ENCODE results near the gene DDN. TPM values are rescaled to one million over a fixed set of nuclear protein-coding genes. Genes with fewer than 3 reads are reported as not detected.

Gene DDN
- total RNA-seq, 1 donor from 2014 or later: 6.4 TPM

DNA sequence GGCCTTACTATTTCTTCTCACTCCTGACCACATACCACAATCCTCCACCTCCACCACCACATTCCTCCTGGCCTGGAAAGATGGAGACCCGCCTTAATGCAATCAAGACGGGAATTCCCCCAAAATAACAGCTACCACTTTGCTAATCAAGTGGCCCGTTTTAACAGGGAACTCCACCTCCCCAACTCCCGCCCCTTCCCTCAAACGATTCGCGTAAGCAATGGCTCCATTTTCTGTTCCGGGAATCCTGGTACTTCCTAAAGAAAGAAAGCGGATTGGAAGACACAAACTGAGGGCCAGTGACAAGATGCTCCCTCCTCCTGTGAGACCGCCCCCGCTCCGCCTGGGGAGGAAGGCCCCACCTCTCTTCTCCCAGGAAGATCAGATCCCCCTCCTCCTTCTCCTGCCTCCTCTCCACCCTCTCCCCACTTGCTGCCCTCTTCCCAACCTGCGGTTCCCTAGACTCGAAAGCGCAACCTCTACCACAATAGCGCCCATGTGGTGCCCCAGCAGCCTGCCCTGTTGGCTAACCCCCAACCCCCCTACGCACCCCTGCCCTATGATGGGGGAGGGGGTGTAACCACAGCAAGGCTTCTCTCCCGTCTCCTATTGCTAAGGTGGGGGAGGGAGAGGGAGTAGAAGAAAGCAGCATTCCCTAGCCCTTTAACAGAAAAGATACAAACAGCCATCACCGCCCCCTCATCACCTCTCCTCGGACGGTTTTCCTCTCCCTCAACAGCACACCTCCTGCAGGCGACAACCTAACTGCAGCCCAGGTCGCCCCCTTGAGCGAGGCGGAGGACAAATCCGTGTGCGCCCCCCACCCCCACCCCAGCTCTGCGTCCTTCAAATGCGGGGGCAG is 42.7 kb downstream of the DDN start:
- Mint-ChIP-seq H3K9me3 (ENCODE audit: unreplicated experiment) (no peaks in the 10 kb centered on the region), H3K4me3 (ENCODE audit: unreplicated experiment) (peak overlapping the region; percentile 100), H3K27me3 (ENCODE audit: unreplicated experiment) (no peaks in the 10 kb centered on the region), H3K36me3 (ENCODE audit: unreplicated experiment) (no peaks in the 10 kb centered on the region), H3K4me1 (ENCODE audit: low read depth, unreplicated experiment) (peaks cover 15% of the 10 kb centered on the region), H3K27ac (ENCODE audit: unreplicated experiment) (peak overlapping the region; percentile 93)
- TF ChIP-seq, protein P1, sequence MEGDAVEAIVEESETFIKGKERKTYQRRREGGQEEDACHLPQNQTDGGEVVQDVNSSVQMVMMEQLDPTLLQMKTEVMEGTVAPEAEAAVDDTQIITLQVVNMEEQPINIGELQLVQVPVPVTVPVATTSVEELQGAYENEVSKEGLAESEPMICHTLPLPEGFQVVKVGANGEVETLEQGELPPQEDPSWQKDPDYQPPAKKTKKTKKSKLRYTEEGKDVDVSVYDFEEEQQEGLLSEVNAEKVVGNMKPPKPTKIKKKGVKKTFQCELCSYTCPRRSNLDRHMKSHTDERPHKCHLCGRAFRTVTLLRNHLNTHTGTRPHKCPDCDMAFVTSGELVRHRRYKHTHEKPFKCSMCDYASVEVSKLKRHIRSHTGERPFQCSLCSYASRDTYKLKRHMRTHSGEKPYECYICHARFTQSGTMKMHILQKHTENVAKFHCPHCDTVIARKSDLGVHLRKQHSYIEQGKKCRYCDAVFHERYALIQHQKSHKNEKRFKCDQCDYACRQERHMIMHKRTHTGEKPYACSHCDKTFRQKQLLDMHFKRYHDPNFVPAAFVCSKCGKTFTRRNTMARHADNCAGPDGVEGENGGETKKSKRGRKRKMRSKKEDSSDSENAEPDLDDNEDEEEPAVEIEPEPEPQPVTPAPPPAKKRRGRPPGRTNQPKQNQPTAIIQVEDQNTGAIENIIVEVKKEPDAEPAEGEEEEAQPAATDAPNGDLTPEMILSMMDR (IDR thresholded peaks at IDR 0.05; ENCODE audit: partially characterized antibody, unreplicated experiment): no peak
- peak; percentile 82 for DNase-seq

DNA sequence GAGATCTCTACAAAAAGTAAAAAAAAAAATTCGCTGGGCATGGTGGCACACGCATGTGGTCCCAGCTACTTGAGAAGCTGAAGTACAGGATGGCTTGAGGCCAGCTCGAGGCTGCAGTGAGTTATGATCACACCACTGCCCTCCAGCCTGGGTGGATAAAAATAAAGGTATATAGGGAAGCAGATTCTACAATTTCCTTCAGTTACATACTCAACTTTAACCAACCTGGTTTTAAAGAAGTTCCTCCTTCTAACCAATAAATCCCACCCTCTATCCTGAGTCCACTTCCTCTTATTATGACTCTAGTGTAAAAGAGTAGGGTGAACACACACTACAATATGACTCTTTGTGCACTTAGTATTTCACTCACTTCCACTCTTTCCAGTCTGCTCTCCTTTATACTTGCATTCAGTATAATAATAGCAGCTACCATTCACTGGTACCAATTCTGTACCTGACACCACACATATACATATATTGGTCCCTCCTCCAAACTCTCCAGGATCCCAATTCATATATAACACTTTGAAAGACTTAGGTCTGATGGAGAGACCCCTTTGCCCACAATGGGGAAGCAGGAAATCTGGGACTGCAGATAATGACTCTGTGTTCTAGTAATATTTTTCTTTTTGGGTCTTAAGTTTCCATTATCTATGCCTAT is 44.2 kb downstream of the DDN start:
- TF ChIP-seq, protein P1 (IDR thresholded peaks at IDR 0.05; ENCODE audit: partially characterized antibody, unreplicated experiment): no peak
- Mint-ChIP-seq H3K4me1 (ENCODE audit: low read depth, unreplicated experiment) (peaks cover 15% of the 10 kb centered on the region), H3K9me3 (ENCODE audit: unreplicated experiment) (no peaks in the 10 kb centered on the region), H3K27ac (ENCODE audit: unreplicated experiment) (no peak overlapping the region), H3K4me3 (ENCODE audit: unreplicated experiment) (peak overlapping the region; percentile 100), H3K27me3 (ENCODE audit: unreplicated experiment) (no peaks in the 10 kb centered on the region), H3K36me3 (ENCODE audit: unreplicated experiment) (no peaks in the 10 kb centered on the region)
- no peak for DNase-seq

DNA sequence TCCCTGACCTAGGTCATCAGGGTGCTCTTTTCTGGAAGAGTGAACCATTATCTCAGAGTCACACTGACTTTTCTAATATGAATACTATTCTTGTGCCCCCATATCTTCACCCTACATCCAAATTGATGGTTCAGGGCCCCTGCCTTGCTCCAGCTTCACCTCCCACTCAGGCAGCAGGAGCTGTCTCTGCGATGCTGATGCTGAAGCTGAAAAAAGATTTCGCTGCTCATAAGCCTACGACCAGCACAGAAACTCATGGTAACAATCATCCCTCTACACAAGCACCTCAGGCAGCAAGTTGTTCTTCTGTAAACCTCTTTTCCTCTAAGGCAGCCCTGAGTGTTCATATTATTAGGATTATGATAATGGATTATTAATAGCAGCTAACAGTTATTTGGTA is 45.1 kb downstream of the DDN start:
- no peaks in the 10 kb centered on the region for H3K36me3 Mint-ChIP-seq (ENCODE audit: unreplicated experiment)
- no peak for DNase-seq
- no peaks in the 10 kb centered on the region for H3K9me3 Mint-ChIP-seq (ENCODE audit: unreplicated experiment)
- no peak overlapping the region for H3K27ac Mint-ChIP-seq (ENCODE audit: unreplicated experiment)
- TF ChIP-seq, protein P1 (IDR thresholded peaks at IDR 0.05; ENCODE audit: partially characterized antibody, unreplicated experiment): no peak
- H3K27me3 Mint-ChIP-seq (ENCODE audit: unreplicated experiment): no peaks in the 10 kb centered on the region
- peaks cover 15% of the 10 kb centered on the region for H3K4me1 Mint-ChIP-seq (ENCODE audit: low read depth, unreplicated experiment)
- no peak overlapping the region for H3K4me3 Mint-ChIP-seq (ENCODE audit: unreplicated experiment)

DNA sequence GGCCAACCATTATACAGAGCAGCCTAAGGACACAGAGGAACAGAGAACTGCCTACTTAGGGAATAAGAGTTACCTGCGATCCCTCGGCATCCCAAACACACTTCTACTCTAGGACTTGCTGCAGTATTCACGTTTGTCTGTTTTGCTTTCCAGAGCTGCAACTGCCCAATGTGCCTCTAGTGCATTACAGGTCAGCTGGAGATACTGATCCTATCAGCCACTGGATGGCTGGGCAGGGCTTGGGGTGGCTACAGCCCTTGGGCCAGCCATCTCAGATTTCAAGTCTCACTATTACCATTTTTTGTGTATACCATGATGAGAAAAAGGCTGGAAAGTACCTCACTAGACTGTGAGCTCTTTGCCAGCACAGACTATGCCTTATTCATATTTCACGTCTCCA is 46.5 kb downstream of the DDN start:
- no peak overlapping the region for H3K4me3 Mint-ChIP-seq (ENCODE audit: unreplicated experiment)
- peaks cover 15% of the 10 kb centered on the region for H3K4me1 Mint-ChIP-seq (ENCODE audit: low read depth, unreplicated experiment)
- H3K36me3 Mint-ChIP-seq (ENCODE audit: unreplicated experiment): no peaks in the 10 kb centered on the region
- TF ChIP-seq, protein P1 (IDR thresholded peaks at IDR 0.05; ENCODE audit: partially characterized antibody, unreplicated experiment): no peak
- H3K9me3 Mint-ChIP-seq (ENCODE audit: unreplicated experiment): no peaks in the 10 kb centered on the region
- H3K27ac Mint-ChIP-seq (ENCODE audit: unreplicated experiment): no peak overlapping the region
- H3K27me3 Mint-ChIP-seq (ENCODE audit: unreplicated experiment): no peaks in the 10 kb centered on the region
- DNase-seq: no peak

DNA sequence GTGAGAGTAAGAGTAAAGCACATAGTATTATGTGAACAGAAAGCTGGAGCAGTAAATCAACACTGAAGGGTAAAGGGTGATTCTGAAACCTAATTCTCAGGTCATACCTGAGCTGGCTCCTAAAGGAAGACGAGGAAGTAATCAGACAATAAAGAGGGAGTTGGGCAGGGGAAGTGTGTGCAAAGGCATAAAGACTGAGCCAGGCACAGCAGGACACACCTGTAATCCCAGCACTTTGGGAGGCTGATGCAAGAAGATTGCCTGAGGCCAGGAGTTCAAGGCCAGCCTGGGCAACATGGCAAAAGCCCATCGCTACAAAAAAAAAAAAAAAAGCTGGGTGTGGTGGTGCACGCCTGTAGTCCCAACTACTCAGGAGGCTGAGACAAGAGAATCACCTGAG is 51.4 kb downstream of the DDN start:
- no peak for DNase-seq
- no peaks in the 10 kb centered on the region for H3K36me3 Mint-ChIP-seq (ENCODE audit: unreplicated experiment)
- no peak overlapping the region for H3K27ac Mint-ChIP-seq (ENCODE audit: unreplicated experiment)
- TF ChIP-seq, protein P1 (IDR thresholded peaks at IDR 0.05; ENCODE audit: partially characterized antibody, unreplicated experiment): no peak
- peaks cover 4% of the 10 kb centered on the region for H3K9me3 Mint-ChIP-seq (ENCODE audit: unreplicated experiment)
- no peak overlapping the region for H3K4me3 Mint-ChIP-seq (ENCODE audit: unreplicated experiment)
- H3K27me3 Mint-ChIP-seq (ENCODE audit: unreplicated experiment): peaks cover 3% of the 10 kb centered on the region
- H3K4me1 Mint-ChIP-seq (ENCODE audit: low read depth, unreplicated experiment): peaks cover 13% of the 10 kb centered on the region
